GM12873 (cell line): Measurements from ENCODE around the gene RBM47.

ENCODE experiments used
- CTCF ChIP-seq: IDR thresholded peaks from 2 replicates; pipeline ENCODE4 v1.5.1; 2012; ENCODE audit warnings: low read depth, mild to moderate bottlenecking, moderate library complexity, low read length, control low read depth; ENCODE audit not compliant: insufficient read depth; ENCODE audit errors: missing control alignments

The RBM47 gene

GRCh38 chr4:40480291-40480690 is 149.4 kb downstream of the RBM47 start:
- TF ChIP-seq CTCF: no peak

- TF ChIP-seq CTCF: no peak
These were observed 150.3 kb downstream of the RBM47 start for GRCh38 chr4:40479378-40479777.

GRCh38 chr4:40475609-40476008 is 154.1 kb downstream of the RBM47 start:
- TF ChIP-seq CTCF: no peak

DNA sequence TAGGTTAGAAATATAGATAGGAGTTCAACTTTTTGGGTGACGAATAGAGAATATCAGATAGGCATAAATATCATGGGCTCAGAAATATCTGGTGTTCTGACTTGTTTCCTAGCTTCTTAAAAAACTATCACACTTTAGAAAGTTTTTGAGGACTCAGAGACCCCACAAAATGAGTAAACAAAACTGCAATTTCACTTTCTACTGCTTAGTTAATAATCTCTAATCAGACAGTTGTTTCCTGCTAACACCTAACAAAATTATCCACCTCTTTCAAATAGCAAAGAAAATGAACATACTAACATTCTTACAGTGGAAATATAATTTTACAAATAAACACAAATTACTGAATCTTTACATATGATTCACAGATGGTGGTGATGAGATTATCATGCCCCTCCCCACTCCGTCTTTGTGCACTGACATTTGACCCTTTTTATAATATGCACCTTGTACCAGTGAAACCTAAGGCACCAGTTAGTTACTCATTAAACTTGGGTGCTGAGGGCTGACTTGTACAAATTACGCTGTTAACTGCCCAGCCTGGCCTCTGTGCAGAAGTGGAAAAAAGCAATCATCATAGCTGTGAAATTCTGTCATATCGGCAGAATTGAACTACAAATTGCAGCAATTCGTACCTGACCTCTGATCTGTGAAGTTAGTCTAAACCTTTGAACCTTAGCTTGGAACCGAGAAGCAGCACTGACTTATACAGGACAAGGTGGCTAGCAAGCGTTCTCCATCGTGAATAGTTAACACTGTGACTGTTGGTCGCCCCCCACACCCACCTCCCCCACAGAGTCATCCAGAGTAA is 155.9 kb downstream of the RBM47 start:
- no peak for TF ChIP-seq CTCF

GRCh38 chr4:40471923-40472322 is 157.7 kb downstream of the RBM47 start:
- TF ChIP-seq CTCF: no peak

- no peak for TF ChIP-seq CTCF
These were observed 162.9 kb downstream of the RBM47 start for GRCh38 chr4:40466789-40467188.

DNA sequence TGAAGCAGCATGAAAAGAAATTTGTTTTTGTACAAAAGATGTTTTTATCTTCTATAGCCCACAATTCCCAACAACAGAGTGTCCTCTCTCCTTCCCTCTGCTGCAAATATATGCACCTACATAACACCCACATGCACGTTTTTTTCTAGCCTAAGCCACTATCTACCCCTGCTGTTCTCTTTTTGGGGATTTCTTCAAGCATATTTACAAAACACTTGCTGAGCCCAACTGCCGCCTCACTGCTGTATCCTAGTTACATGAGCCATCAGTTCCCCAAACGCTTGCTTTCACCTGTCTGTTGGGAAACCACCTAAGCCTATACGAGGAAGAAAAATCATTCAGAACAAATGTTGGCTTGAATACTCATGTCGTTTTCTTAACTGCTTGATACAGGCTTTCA is 167.3 kb downstream of the RBM47 start:
- no peak for TF ChIP-seq CTCF
